Measurements from ENCODE around the gene NR1H2. TPM values are rescaled to one million over a fixed set of nuclear protein-coding genes. Genes with fewer than 3 reads are reported as not detected.

NR1H2 gene
- total RNA-seq, 4 donors from 2014 or later = 73.5 to 93.5 (median 82.0) TPM

DNA sequence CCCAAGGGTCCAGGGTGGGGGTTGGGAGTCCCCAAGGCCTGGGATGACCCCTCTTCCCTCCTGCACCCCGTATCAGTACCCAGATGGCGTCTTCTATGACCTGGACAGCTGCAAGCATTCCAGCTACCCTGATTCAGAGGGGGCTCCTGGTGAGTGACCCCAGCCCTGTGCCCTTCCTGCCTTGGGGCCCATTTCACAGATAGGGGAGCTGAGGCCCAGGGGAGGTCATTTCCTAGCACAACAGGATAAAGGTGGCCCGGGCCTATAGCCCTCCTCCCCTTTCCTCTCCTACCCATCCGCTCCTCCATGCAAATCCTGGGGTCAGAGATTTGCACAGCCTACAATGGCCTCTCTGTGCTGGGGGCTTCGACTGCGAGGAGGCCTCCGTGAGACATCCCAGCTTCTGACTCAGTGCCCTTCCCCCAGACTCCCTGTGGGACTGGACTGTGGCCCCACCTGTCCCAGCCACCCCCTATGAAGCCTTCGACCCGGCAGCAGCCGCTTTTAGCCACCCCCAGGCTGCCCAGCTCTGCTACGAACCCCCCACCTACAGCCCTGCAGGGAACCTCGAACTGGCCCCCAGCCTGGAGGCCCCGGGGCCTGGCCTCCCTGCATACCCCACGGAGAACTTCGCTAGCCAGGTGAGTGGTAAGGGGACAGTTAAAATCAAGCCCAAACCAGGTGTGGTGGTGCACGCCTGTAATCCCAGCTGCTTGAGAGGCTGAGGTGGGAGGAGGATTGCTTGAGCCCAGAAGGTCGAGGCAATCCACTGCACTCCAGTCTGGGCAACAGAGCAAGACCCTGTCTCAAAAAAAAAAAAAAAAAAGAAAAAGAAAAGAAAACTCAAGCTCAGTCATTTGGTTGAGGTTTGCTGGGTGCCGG lies 46.4 kb downstream of the NR1H2 start:
- no peak for ATAC-seq (ENCODE audit: low FRiP score)

GRCh38 chr19:50423279-50424113 lies 47.2 kb downstream of the NR1H2 start:
- DNase-seq (ENCODE audit: low spot score) (no peak), ATAC-seq (ENCODE audit: low FRiP score) (no peak)
- TF ChIP-seq, protein P1, sequence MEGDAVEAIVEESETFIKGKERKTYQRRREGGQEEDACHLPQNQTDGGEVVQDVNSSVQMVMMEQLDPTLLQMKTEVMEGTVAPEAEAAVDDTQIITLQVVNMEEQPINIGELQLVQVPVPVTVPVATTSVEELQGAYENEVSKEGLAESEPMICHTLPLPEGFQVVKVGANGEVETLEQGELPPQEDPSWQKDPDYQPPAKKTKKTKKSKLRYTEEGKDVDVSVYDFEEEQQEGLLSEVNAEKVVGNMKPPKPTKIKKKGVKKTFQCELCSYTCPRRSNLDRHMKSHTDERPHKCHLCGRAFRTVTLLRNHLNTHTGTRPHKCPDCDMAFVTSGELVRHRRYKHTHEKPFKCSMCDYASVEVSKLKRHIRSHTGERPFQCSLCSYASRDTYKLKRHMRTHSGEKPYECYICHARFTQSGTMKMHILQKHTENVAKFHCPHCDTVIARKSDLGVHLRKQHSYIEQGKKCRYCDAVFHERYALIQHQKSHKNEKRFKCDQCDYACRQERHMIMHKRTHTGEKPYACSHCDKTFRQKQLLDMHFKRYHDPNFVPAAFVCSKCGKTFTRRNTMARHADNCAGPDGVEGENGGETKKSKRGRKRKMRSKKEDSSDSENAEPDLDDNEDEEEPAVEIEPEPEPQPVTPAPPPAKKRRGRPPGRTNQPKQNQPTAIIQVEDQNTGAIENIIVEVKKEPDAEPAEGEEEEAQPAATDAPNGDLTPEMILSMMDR (IDR thresholded peaks at IDR 0.05) = no peak

More for the DNA sequence above, 46.4 kb downstream of the NR1H2 start:
- TF ChIP-seq, protein P1 (IDR thresholded peaks at IDR 0.05) = no peak
- no peak for DNase-seq (ENCODE audit: low spot score)

DNA sequence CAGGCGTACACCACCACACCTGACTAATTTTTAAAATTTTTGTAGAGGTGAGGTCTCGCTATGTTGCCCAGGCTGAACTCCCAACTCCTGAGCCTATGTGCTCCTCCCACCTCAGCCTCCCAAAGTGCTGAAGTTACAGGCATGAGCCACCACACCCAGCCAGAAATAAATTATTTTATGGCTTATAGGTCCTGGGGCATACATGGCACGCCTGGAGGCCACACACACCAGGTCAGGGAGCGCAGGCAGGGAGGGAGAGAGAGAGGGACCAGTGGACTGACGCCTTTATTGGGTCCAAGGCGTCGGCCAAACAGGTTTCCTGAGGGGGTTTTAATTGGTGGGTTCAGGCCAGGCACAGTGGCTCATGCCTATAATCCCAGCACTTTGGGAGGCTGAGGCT lies 49.3 kb downstream of the NR1H2 start:
- TF ChIP-seq, protein P1 (IDR thresholded peaks at IDR 0.05) = no peak
- no peak for DNase-seq (ENCODE audit: low spot score)
- no peak for ATAC-seq (ENCODE audit: low FRiP score)

DNA sequence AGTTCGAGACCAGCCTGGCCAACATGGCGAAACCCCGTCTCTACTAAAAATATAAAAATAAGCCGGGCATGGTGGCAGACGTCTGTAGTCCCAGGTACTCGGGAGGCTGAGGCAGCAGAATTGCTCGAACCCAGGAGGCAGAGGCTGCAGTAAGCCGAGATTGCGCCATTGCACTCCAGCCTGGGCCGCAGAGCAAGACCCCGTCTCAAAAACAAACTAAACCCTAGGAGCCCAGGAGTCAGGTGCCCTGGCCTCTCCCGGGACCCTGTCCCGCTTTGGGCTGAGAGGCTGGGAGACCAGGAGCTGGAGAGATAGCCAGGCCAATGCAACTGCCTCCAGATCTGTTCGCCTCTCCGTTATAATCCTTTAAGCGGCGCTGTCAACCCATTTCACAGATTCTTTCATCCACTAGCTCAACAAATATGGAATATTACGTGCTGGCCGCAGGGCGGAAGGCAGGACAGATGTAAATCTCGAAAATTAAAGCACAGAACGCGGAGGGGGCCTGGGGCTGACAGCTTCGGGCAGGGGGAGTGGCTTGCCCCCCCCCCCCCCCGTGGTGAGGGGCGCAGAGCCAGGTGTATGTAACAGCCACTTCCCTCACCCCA lies 51.2 kb downstream of the NR1H2 start:
- TF ChIP-seq, protein P1 (IDR thresholded peaks at IDR 0.05) = no peak
- ATAC-seq (ENCODE audit: low FRiP score) = no peak

DNA sequence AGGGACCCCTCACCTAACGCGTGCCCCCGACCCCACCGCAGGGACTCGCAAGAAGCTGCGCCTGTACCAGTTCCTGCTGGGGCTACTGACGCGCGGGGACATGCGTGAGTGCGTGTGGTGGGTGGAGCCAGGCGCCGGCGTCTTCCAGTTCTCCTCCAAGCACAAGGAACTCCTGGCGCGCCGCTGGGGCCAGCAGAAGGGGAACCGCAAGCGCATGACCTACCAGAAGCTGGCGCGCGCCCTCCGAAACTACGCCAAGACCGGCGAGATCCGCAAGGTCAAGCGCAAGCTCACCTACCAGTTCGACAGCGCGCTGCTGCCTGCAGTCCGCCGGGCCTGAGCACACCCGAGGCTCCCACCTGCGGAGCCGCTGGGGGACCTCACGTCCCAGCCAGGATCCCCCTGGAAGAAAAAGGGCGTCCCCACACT lies 51.8 kb downstream of the NR1H2 start:
- DNase-seq (ENCODE audit: low spot score) (peak; percentile 44), ATAC-seq (ENCODE audit: low FRiP score) (peak; percentile 17)
- TF ChIP-seq, protein P1 (IDR thresholded peaks at IDR 0.05) = no peak

More for the DNA sequence above, 51.2 kb downstream of the NR1H2 start:
- no peak for DNase-seq (ENCODE audit: low spot score)

DNA sequence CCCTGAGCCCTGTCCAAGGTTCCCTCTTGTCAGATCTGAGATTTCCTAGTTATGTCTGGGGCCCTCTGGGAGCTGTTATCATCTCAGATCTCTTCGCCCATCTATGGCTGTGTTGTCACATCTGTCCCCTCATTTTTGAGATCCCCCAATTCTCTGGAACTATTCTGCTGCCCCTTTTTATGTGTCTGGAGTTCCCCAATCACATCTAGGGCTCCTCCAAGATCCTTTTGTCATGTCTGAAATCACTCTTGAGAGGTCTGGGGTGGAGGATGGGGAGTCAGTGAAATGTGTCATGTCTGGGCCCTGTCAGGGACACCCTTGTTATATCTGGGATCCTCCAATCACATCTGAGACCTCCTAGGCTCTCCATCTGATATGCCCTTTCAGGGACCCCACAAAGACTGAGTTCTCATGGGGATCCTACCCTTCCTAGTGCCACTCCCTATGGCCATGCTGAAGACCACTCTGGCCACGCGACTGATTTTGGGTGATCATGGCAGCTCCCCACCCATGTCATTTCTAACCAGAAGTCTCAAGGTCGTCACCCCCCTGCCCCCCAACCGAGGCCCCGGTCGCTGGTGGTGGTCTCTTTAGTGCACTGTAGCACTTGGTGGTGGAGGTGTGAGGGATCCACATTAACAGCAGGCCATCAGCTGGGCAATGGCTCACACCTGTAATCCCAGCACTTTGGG lies 52.7 kb downstream of the NR1H2 start:
- DNase-seq (ENCODE audit: low spot score) (no peak), ATAC-seq (ENCODE audit: low FRiP score) (no peak)
- TF ChIP-seq, protein P1 (IDR thresholded peaks at IDR 0.05) = no peak
